Left ventricle myocardium inferior (tissue), 1 donor: ENCODE measurements around the gene AMOTL1. TPM values are rescaled to one million over a fixed set of nuclear protein-coding genes. Genes with fewer than 3 reads are reported as not detected.
"Not testable (repeated sequence)": the region's sequence is repeated elsewhere in the genome, so short reads cannot be mapped to it uniquely, and the experiment has no call there.

Experiments used
- DNase-seq: peaks from one replicate; pipeline ENCODE4 v3.0.0-alpha.2; 2020
- H3K27ac ChIP-seq: fragments of 200-600 bp; replicated peaks from 2 replicates; pipeline ENCODE4 v1.8.0; 2021
- H3K27me3 ChIP-seq: fragments of 200-600 bp; 2 replicates; pipeline ENCODE4 v1.8.0; 2021; ENCODE audit warnings: low read depth
- H3K36me3 ChIP-seq: fragments of 200-600 bp; 2 replicates; pipeline ENCODE4 v1.8.0; 2021
- H3K4me1 ChIP-seq: fragments of 200-600 bp; 2 replicates; pipeline ENCODE4 v1.8.0; 2021
- H3K4me3 ChIP-seq: fragments of 200-600 bp; 2 replicates; pipeline ENCODE4 v1.8.0; 2021; ENCODE audit warnings: mild to moderate bottlenecking, moderate library complexity
- H3K9me3 ChIP-seq: fragments of 200-600 bp; replicated peaks from 2 replicates; pipeline ENCODE4 v1.8.0; 2021
- intact Hi-C: fragments of 100-400 bp; cut with micrococcal nuclease; formaldehyde crosslinking; loops from one replicate; pipeline ENCODE4 v1.11.0; 2022
- total RNA-seq: library from RNA; stranded (reverse); fragmentation: NEBNext Ultra II Directional; extraction: Animal tissue kit (Norgen Biotek cat#: 25700); gene quantifications from one replicate; pipeline ENCODE4 v1.2.1, GENCODE V29; 2021
- TF ChIP-seq, protein P1 (sequence below): fragments of 200-600 bp; IDR thresholded peaks from 2 replicates; pipeline ENCODE4 v1.8.0; 2021; ENCODE audit warnings: antibody characterized with exemption, mild to moderate bottlenecking, borderline replicate concordance
- donor health status: DM: no; HTN: yes; CAD: no; lungs with severe emphysema.

AMOTL1 gene
- total RNA-seq, 1 donor from 2014 or later, result 61.1 TPM

DNA sequence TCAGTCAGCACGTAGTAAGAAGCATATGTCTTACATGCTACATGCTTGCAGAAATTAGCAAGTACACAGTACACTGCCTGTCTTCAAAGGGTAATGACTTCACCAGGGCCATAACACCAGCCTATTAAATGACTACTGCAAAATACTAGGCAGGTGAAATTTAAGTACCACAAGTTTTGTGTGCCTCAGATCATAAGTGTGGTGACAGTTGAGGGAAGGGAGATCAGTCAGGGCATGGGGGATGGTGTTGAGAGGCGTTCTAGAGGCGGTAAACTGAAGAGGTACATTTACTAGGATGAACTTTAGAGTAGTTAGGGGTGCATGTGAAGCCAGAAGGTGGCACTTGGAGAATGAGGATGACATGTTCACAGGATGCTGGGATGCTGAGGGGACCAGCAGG is 22.0 kb downstream of the AMOTL1 start:
- Histone ChIP-seq H3K27me3 (no peaks in the 10 kb centered on the region), H3K4me3 (no peak overlapping the region), H3K4me1 (peaks cover 89% of the 10 kb centered on the region), H3K27ac (no peak overlapping the region), H3K9me3 (no peaks in the 10 kb centered on the region), H3K36me3 (no peaks in the 10 kb centered on the region)
- TF ChIP-seq, protein P1, sequence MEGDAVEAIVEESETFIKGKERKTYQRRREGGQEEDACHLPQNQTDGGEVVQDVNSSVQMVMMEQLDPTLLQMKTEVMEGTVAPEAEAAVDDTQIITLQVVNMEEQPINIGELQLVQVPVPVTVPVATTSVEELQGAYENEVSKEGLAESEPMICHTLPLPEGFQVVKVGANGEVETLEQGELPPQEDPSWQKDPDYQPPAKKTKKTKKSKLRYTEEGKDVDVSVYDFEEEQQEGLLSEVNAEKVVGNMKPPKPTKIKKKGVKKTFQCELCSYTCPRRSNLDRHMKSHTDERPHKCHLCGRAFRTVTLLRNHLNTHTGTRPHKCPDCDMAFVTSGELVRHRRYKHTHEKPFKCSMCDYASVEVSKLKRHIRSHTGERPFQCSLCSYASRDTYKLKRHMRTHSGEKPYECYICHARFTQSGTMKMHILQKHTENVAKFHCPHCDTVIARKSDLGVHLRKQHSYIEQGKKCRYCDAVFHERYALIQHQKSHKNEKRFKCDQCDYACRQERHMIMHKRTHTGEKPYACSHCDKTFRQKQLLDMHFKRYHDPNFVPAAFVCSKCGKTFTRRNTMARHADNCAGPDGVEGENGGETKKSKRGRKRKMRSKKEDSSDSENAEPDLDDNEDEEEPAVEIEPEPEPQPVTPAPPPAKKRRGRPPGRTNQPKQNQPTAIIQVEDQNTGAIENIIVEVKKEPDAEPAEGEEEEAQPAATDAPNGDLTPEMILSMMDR, result no peak
- intact Hi-C loops, result no loop called here
- no peak for DNase-seq

DNA sequence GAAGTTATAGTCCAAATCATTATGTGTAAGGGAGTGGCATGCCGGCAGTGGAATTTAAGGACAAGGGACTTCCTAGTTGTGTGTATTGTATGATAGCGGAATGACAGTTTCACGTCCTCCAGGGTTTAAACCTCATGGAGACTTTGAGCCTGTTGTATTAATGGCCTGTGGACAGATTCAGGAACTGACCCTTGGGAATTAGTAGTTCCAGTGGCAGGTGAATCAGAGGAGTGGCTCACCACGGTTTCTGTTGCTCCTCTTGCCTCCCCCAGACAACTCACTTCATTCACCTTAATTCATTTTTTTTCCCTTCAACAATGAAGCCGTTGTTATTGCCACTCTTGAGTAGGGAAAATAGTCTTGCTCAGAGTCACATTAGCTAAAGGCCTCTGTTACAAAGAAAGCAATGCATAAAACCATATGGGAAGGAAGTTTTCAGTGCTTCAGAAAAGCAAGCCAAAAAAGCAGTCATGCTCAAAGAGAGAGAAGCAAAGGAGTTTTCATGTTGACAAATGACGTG is 22.6 kb downstream of the AMOTL1 start:
- intact Hi-C loops, result no loop called here
- Histone ChIP-seq H3K4me3 (no peak overlapping the region), H3K9me3 (no peaks in the 10 kb centered on the region), H3K36me3 (no peaks in the 10 kb centered on the region), H3K27ac (no peak overlapping the region), H3K27me3 (no peaks in the 10 kb centered on the region), H3K4me1 (peaks cover 89% of the 10 kb centered on the region)
- TF ChIP-seq, protein P1, result no peak
- DNase-seq, result no peak

DNA sequence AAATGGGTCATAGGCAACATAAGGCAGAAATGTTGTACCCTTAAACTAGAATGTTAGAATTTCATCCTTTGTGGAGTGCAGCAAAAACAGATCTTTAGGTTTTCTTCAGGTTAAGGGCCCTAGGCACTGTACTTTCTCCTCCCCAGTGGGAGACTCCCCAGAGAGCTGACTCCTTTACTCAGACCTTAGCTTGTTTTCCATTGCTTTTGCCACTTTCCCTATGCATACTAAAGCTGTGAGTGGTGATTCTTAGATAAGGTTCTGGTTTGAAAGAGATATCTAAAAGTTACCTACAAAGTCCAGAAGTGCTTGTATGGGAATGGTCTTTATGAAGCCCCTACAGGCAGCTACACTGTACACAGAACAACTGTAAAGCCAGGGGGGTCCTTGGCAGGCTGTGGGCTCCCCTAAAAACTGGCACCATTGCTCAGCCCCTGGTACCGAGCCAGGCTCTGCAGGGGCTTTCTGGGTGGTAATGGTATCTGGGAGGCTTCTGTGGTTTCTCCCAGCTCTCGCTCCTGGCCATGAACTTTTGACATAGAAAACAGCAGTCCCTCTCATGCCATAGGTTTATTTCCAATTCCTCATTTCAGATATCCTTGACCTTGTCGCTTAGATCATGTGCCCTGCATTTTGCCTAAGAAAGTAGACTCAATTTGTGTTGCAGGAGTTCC is 23.2 kb downstream of the AMOTL1 start:
- H3K4me3 ChIP-seq, result no peak overlapping the region
- intact Hi-C loops, result no loop called here
- no peak overlapping the region for H3K27ac ChIP-seq
- TF ChIP-seq, protein P1, result no peak
- no peak for DNase-seq
- H3K36me3 ChIP-seq, result no peaks in the 10 kb centered on the region
- H3K9me3 ChIP-seq, result no peaks in the 10 kb centered on the region
- no peaks in the 10 kb centered on the region for H3K27me3 ChIP-seq
- peaks cover 87% of the 10 kb centered on the region for H3K4me1 ChIP-seq

DNA sequence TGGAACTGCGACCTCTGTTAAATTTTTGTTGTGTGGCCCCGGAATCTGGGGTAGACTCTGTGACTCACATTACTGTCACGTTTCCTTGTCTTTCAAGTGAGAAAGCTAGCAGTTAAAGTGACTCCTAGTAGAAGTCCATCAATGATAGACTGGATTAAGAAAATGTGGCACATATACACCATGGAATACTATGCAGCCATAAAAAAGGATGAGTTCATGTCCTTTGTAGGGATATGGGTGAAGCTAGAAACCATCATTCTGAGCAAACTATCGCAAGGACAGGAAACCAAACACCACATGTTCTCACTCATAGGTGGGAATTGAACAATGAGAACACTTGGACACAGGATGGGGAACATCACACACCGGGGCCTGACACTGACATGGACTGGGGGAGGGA is 23.8 kb downstream of the AMOTL1 start:
- H3K36me3 ChIP-seq, H3K27ac ChIP-seq, DNase-seq, H3K9me3 ChIP-seq, intact Hi-C loops, H3K4me3 ChIP-seq, H3K27me3 ChIP-seq: not testable (repeated sequence)
- peaks cover 87% of the 10 kb centered on the region for H3K4me1 ChIP-seq

DNA sequence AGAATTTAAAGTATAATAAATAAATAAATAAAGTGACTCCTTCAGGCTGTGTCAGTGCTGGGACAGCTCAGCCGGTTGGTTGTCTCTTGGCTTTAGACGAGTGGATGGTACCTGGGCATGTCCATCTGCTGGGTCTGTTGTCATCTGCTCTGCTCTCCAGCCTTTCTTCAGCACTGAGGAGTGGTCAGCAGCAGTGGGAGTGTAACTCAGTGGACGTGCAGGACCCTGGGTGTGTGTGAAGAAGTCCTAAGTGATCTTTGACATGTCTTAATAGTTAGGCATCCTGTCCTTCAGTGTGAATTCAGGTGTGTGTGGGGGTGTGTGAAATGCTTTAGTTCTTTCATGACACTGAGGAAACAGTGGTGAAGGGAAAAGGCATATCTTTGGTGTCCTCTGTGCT is 24.3 kb downstream of the AMOTL1 start:
- intact Hi-C loops, result no loop called here
- TF ChIP-seq, protein P1, result no peak
- Histone ChIP-seq H3K4me3 (no peak overlapping the region), H3K36me3 (no peaks in the 10 kb centered on the region), H3K4me1 (peaks cover 88% of the 10 kb centered on the region), H3K27ac (no peak overlapping the region), H3K9me3 (no peaks in the 10 kb centered on the region), H3K27me3 (no peaks in the 10 kb centered on the region)
- no peak for DNase-seq

DNA sequence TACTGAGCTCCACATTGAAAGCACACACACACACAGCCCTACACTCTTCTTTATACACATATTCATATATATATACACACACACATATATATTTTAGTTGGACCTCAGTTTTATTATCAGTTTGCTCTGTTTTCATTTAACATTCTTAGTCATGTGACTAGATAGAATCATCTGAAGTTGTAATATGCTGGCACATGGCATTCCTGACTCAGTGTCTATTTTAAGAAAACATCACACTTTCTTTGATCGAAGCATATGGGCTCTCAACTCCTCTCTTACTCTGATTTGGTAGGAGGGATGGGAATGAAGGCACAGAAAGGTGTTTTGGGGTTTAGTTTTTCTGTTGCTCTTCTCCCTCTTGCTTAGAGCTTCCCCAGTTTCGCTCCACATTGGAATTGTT is 24.8 kb downstream of the AMOTL1 start:
- H3K27ac ChIP-seq, result peak overlapping the region; percentile 77
- no peaks in the 10 kb centered on the region for H3K27me3 ChIP-seq
- TF ChIP-seq, protein P1, result no peak
- H3K9me3 ChIP-seq, result no peaks in the 10 kb centered on the region
- no peaks in the 10 kb centered on the region for H3K36me3 ChIP-seq
- H3K4me1 ChIP-seq, result peaks cover 89% of the 10 kb centered on the region
- DNase-seq, result no peak
- intact Hi-C loops, result no loop called here
- no peak overlapping the region for H3K4me3 ChIP-seq
